Measurements from ENCODE around the gene SNPH. TPM values are rescaled to one million over a fixed set of nuclear protein-coding genes. Genes with fewer than 3 reads are reported as not detected.

The SNPH gene, protein sequence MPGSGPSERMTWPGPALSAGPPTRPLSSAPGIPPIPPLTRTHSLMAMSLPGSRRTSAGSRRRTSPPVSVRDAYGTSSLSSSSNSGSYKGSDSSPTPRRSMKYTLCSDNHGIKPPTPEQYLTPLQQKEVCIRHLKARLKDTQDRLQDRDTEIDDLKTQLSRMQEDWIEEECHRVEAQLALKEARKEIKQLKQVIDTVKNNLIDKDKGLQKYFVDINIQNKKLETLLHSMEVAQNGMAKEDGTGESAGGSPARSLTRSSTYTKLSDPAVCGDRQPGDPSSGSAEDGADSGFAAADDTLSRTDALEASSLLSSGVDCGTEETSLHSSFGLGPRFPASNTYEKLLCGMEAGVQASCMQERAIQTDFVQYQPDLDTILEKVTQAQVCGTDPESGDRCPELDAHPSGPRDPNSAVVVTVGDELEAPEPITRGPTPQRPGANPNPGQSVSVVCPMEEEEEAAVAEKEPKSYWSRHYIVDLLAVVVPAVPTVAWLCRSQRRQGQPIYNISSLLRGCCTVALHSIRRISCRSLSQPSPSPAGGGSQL
- total RNA-seq (2022; extraction: Qiagen RNA extraction; ENCODE audit: low read depth): 3.6 to 4.7 TPM (median 4.1 TPM) in 5 replicates

GRCh38 chr20:1266167-1266973, at the start of gene SNPH:
TSS of gene SNPH (plus strand) at chr20:1266294. CDS start at chr20:1296240, 29,946 bp downstream.

GRCh38 chr20:1225783-1226654, 40.1 kb upstream of the SNPH start, which contains the start of gene RAD21L1:
TSS of gene RAD21L1 (plus strand) at chr20:1226044. CDS start at chr20:1228454, 2,410 bp downstream.

GRCh38 chr20:1328680-1329330, 62.7 kb downstream of the SNPH start, which contains the start of gene SDCBP2:
TSS of gene SDCBP2 (minus strand) at chr20:1329139. CDS start at chr20:1320416, 8,723 bp downstream.

Other genes with a start within 250 kb of the SNPH start
- 168 to 242 TPM (median 209 TPM) in 5 replicates for gene PSMF1, start 147.7 kb upstream of the SNPH start, total RNA-seq (2022; extraction: Qiagen RNA extraction; ENCODE audit: low read depth)
- 1.9 to 3.7 TPM (median 3.3 TPM) in 5 replicates for gene TMEM74B, start 81.3 kb upstream of the SNPH start, total RNA-seq (2022; extraction: Qiagen RNA extraction; ENCODE audit: low read depth)
- gene C20orf202, start 62.8 kb upstream of the SNPH start, total RNA-seq (2022; extraction: Qiagen RNA extraction; ENCODE audit: low read depth): 0.09 TPM in 1 of 5 replicates, not detected in the others
- gene RAD21L1, start 40.2 kb upstream of the SNPH start, total RNA-seq (2022; extraction: Qiagen RNA extraction; ENCODE audit: low read depth): not detected in 5 replicates
- 1.5 to 2.0 TPM (median 1.5 TPM) in 5 replicates for gene SDCBP2, start 62.8 kb downstream of the SNPH start, total RNA-seq (2022; extraction: Qiagen RNA extraction; ENCODE audit: low read depth)
- 461 to 542 TPM (median 514 TPM) in 5 replicates for gene FKBP1A, start 126.8 kb downstream of the SNPH start, total RNA-seq (2022; extraction: Qiagen RNA extraction; ENCODE audit: low read depth)
- 106 to 127 TPM (median 121 TPM) in 5 replicates for gene NSFL1C, start 200.6 kb downstream of the SNPH start, total RNA-seq (2022; extraction: Qiagen RNA extraction; ENCODE audit: low read depth)
- gene SIRPB2, start 225.1 kb downstream of the SNPH start, total RNA-seq (2022; extraction: Qiagen RNA extraction; ENCODE audit: low read depth): 0.09 TPM in 1 of 5 replicates, not detected in the others

Measured in A549 treated with GW870086 at 1 μM for 4 hours (cell line).